ENCODE measurements around the gene SLC9A5. TPM values are rescaled to one million over a fixed set of nuclear protein-coding genes. Genes with fewer than 3 reads are reported as not detected.

SLC9A5 gene
- total RNA-seq, 2 experiments from 2014 or later = 2.7 to 4.2 TPM

DNA sequence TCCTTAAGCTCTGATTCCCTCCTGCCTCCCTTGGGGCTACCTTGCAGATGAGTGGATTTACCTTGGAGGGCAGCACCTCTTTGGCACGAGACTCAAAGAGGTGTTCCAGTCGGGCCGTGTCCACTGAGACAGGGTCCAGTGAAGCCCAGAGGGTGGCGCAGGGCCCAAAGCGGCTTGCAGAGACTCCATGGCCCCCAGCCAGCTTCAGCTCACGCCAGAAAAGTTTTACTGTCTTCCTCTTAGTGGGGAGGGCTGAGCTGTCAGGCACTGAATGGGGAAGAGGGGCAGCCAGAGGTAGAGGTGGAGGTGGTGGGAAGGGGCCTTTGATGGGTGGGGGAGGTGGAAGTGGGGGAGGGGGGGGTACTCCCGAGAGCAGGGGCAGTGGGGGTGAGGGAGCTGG is 15.2 kb upstream of the SLC9A5 start:
- ChIA-PET CTCF (ENCODE audit: unreplicated experiment) (no interaction called here), POLR2A (interaction anchor here (0.6 to 1.3 kb wide), 2 partner anchors 9 to 25 kb away, joined by 3 read pairs; no protein-coding TSS in a partner anchor)
- peaks cover 4% of the 10 kb centered on the region for H3K4me1 ChIP-seq (ENCODE audit: insufficient read depth, low read length, poor library complexity, severe bottlenecking)
- H4K20me1 ChIP-seq (ENCODE audit: insufficient read depth, low read length) = no peaks in the 10 kb centered on the region
- intact Hi-C loops (cut with micrococcal nuclease; ENCODE audit: unreplicated experiment) = no loop called here
- peaks cover 65% of the 10 kb centered on the region for H3K36me3 ChIP-seq (ENCODE audit: insufficient read depth, low read length)
- H2AFZ ChIP-seq (ENCODE audit: low read length) = no peak overlapping the region
- TF ChIP-seq, protein P1, sequence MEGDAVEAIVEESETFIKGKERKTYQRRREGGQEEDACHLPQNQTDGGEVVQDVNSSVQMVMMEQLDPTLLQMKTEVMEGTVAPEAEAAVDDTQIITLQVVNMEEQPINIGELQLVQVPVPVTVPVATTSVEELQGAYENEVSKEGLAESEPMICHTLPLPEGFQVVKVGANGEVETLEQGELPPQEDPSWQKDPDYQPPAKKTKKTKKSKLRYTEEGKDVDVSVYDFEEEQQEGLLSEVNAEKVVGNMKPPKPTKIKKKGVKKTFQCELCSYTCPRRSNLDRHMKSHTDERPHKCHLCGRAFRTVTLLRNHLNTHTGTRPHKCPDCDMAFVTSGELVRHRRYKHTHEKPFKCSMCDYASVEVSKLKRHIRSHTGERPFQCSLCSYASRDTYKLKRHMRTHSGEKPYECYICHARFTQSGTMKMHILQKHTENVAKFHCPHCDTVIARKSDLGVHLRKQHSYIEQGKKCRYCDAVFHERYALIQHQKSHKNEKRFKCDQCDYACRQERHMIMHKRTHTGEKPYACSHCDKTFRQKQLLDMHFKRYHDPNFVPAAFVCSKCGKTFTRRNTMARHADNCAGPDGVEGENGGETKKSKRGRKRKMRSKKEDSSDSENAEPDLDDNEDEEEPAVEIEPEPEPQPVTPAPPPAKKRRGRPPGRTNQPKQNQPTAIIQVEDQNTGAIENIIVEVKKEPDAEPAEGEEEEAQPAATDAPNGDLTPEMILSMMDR (conservative IDR thresholded peaks at IDR 0.05; ENCODE audit: low read length) = no peak
- no peak for TF ChIP-seq EZH2phosphoT487 (IDR thresholded peaks at IDR 0.05; ENCODE audit: borderline replicate concordance, low read depth, low read length)
- H3K79me2 ChIP-seq (ENCODE audit: insufficient read depth, low read depth, low read length) = no peaks in the 10 kb centered on the region
- H3K4me3 ChIP-seq (ENCODE audit: low read depth, low read length, poor library complexity, severe bottlenecking) = no peak overlapping the region
- H3K4me2 ChIP-seq (ENCODE audit: low read length) = no peak overlapping the region
- H3K9me2 ChIP-seq (ENCODE audit: insufficient read depth, low read length) = no peaks in the 10 kb centered on the region
- no peaks in the 10 kb centered on the region for H3K9me3 ChIP-seq (ENCODE audit: low read length)
- no peak overlapping the region for H3K27ac ChIP-seq (ENCODE audit: low read depth, low read length, poor library complexity, severe bottlenecking)
- no peak for DNase-seq (ENCODE audit: low spot score)
- BruUV-seq (replicated peaks) = no TSS peak

DNA sequence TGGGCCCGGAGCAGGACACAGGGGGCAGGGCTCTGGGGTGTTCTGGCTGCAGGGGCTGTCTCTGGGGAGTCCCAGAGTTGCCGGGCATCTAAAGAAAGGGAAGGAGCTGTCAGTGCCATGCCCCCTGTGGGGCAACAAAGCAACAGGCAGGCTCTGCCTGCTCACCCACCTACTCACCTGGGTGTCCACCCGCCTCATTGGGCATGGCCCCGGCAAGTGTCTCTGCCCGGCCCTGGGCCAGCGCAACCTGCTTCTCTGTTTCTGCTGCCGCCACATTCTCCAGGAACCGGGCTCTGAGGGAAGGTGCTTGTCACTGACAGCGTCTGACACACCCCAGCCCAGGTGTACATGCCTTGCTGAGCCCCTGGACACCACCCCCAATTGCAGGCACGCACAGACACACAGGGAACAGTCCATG is 14.6 kb upstream of the SLC9A5 start:
- Histone ChIP-seq H2AFZ (ENCODE audit: low read length) (no peak overlapping the region), H3K27ac (ENCODE audit: low read depth, low read length, poor library complexity, severe bottlenecking) (no peak overlapping the region), H4K20me1 (ENCODE audit: insufficient read depth, low read length) (no peaks in the 10 kb centered on the region), H3K9me2 (ENCODE audit: insufficient read depth, low read length) (no peaks in the 10 kb centered on the region), H3K9me3 (ENCODE audit: low read length) (no peaks in the 10 kb centered on the region), H3K4me3 (ENCODE audit: low read depth, low read length, poor library complexity, severe bottlenecking) (no peak overlapping the region), H3K79me2 (ENCODE audit: insufficient read depth, low read depth, low read length) (no peaks in the 10 kb centered on the region), H3K4me1 (ENCODE audit: insufficient read depth, low read length, poor library complexity, severe bottlenecking) (peaks cover 4% of the 10 kb centered on the region), H3K36me3 (ENCODE audit: insufficient read depth, low read length) (peaks cover 59% of the 10 kb centered on the region), H3K4me2 (ENCODE audit: low read length) (no peak overlapping the region)
- TF ChIP-seq, protein P1 (conservative IDR thresholded peaks at IDR 0.05; ENCODE audit: low read length) = no peak
- TF ChIP-seq EZH2phosphoT487 (IDR thresholded peaks at IDR 0.05; ENCODE audit: borderline replicate concordance, low read depth, low read length) = no peak
- BruUV-seq (replicated peaks) = no TSS peak
- DNase-seq (ENCODE audit: low spot score) = no peak
- ChIA-PET CTCF (ENCODE audit: unreplicated experiment) (no interaction called here), POLR2A (no interaction called here)
- intact Hi-C loops (cut with micrococcal nuclease; ENCODE audit: unreplicated experiment) = no loop called here

DNA sequence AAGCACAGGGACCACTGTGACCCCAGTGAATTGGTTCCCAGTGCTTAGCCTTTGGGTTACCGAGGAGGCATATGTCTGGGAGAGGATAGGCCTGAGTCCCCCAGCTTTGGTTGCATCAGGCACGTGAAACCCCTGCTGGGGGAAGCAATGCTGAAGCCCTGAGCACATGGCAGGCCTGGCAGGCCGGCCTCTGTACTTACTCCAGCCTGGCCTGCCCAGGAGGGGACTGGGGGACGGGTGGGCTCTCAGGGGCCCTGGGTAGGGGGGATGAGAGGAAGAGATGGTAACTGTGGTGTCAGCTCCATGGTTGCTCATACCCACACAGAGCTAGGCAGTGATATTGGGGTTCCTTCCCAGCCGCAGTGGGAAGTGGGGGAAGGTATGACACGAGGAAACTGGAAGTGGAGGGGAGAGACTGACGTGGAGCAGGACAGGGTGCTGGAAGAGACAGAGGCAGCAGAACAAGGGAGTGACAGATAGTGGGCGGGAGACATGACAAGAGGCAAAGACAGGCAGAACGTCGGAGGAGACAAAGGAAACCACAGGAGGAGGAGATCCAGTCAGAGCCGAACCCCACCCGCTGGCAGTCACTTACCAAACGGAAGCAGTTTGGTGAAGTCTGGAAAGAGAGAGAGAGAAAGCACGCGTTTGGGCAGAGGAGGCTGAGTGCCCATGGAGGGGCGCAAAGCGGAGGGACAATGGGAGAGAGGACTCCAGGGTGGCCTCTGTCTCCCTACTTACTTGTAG is 12.8 kb upstream of the SLC9A5 start:
- ChIA-PET CTCF (ENCODE audit: unreplicated experiment) (interaction anchor here (0.6 kb wide), 1 partner anchor 9 kb away, joined by 7 read pairs; the partner anchor contains the start of gene TMEM208), POLR2A (interaction anchor here (1.3 to 2.1 kb wide), 2 partner anchors 9 kb away, joined by 7 to 11 read pairs; partner anchors contain the start of gene TMEM208)
- TF ChIP-seq EZH2phosphoT487 (IDR thresholded peaks at IDR 0.05; ENCODE audit: borderline replicate concordance, low read depth, low read length) = no peak
- TF ChIP-seq, protein P1 (conservative IDR thresholded peaks at IDR 0.05; ENCODE audit: low read length) = no peak
- BruUV-seq (replicated peaks) = no TSS peak
- H3K79me2 ChIP-seq (ENCODE audit: insufficient read depth, low read depth, low read length) = no peaks in the 10 kb centered on the region
- DNase-seq (ENCODE audit: low spot score) = no peak
- no peak overlapping the region for H2AFZ ChIP-seq (ENCODE audit: low read length)
- H3K36me3 ChIP-seq (ENCODE audit: insufficient read depth, low read length) = peaks cover 41% of the 10 kb centered on the region
- intact Hi-C loops (cut with micrococcal nuclease; ENCODE audit: unreplicated experiment) = no loop called here
- no peak overlapping the region for H3K4me2 ChIP-seq (ENCODE audit: low read length)
- H3K4me3 ChIP-seq (ENCODE audit: low read depth, low read length, poor library complexity, severe bottlenecking) = no peak overlapping the region
- no peaks in the 10 kb centered on the region for H3K9me3 ChIP-seq (ENCODE audit: low read length)
- no peaks in the 10 kb centered on the region for H3K9me2 ChIP-seq (ENCODE audit: insufficient read depth, low read length)
- H4K20me1 ChIP-seq (ENCODE audit: insufficient read depth, low read length) = no peaks in the 10 kb centered on the region
- H3K4me1 ChIP-seq (ENCODE audit: insufficient read depth, low read length, poor library complexity, severe bottlenecking) = peaks cover 4% of the 10 kb centered on the region
- no peak overlapping the region for H3K27ac ChIP-seq (ENCODE audit: low read depth, low read length, poor library complexity, severe bottlenecking)

Measured in OCI-LY7 (cell line).